ENCODE results near the gene AGAP2. TPM values are rescaled to one million over a fixed set of nuclear protein-coding genes. Genes with fewer than 3 reads are reported as not detected.
"Not testable (repeated sequence)": the region's sequence is repeated elsewhere in the genome, so short reads cannot be mapped to it uniquely, and the experiment has no call there.

The AGAP2 gene
- total RNA-seq, 4 donors from 2014 or later, result 2.5 to 11.2 (median 3.6) TPM

DNA sequence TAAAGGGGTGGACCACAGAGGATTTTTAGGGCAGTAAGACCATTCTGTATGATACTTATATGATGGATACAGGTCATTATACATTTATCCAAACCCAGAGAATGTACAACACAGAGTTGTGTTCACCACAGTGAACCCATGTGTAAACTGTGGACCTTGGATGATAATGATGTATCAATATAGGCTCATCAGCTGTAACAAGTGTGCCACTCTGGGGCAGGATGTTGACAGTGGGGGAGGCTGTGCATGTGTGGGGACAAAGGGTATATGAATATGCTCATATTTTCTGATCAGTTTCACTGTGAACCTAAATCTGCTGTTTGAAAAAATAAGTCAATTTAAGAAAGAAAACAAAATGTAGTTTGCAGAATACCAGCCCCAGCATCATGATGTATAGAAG, 58.8 kb downstream of the AGAP2 start:
- H3K36me3 ChIP-seq, result no peaks in the 10 kb centered on the region
- H3K27ac ChIP-seq (replicated peaks in 1 of 4), result no peak overlapping the region
- intact Hi-C loops (cut with DNase I), result no loop called here
- no peak for DNase-seq (ENCODE audit: extremely low spot score)
- H3K27me3 ChIP-seq, result no peaks in the 10 kb centered on the region
- no peak overlapping the region for H3K4me3 ChIP-seq
- no peaks in the 10 kb centered on the region for H3K4me1 ChIP-seq
- peaks cover 0 to 6% (median 0%) of the 10 kb centered on the region in 4 donors for H3K9me3 ChIP-seq
- TF ChIP-seq POLR2A (IDR thresholded peaks at IDR 0.05; ENCODE audit: low read depth), result no peak
- TF ChIP-seq, protein P1, sequence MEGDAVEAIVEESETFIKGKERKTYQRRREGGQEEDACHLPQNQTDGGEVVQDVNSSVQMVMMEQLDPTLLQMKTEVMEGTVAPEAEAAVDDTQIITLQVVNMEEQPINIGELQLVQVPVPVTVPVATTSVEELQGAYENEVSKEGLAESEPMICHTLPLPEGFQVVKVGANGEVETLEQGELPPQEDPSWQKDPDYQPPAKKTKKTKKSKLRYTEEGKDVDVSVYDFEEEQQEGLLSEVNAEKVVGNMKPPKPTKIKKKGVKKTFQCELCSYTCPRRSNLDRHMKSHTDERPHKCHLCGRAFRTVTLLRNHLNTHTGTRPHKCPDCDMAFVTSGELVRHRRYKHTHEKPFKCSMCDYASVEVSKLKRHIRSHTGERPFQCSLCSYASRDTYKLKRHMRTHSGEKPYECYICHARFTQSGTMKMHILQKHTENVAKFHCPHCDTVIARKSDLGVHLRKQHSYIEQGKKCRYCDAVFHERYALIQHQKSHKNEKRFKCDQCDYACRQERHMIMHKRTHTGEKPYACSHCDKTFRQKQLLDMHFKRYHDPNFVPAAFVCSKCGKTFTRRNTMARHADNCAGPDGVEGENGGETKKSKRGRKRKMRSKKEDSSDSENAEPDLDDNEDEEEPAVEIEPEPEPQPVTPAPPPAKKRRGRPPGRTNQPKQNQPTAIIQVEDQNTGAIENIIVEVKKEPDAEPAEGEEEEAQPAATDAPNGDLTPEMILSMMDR (IDR thresholded peaks at IDR 0.05), result no peak
- TF ChIP-seq EP300 (IDR thresholded peaks at IDR 0.05), result no peak
- no peak for TF ChIP-seq POLR2AphosphoS5 (IDR thresholded peaks at IDR 0.05)

DNA sequence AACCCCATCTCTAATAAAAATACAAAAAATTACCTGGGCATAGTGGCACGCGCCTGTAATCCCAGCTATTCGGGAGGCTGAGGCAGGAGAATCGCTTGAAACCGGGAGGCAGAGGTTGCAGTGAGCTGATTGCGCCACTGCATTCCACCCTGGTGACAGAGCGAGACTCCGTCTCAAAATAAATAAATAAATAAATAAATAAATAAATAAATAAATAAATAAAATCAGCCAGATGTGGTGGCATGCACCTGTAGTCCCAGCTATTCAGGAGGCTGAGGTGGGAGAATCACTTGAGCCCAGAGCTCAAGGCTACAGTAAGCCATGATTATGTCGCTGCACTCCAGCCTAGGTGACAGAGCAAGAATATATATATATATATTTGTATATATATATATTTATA, 60.6 kb downstream of the AGAP2 start:
- intact Hi-C loops (cut with DNase I); DNase-seq (ENCODE audit: extremely low spot score): not testable (repeated sequence)
- 94% methylated on average over 9 of the region's 9 CpGs for WGBS

DNA sequence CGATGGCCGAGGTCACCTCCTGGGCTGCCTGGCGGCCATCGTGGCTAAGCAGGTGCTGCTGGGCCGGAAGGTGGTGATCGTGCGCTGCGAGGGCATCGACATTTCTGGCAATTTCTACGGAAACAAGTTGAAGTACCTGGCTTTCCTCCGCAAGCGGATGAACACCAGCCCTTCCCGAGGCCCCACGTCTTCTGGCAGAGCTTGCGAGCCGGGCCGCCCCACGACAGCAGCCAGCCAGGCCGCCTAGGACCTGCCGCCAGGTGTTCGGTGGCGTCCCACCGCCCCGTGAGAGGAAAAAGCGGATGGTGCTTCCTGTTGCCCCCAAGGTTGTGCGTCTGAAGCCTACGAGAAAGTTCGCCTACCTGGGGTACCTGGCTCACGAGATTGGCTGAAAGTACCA, 63.9 kb downstream of the AGAP2 start:
- no peak for TF ChIP-seq POLR2A (IDR thresholded peaks at IDR 0.05; ENCODE audit: low read depth)
- TF ChIP-seq, protein P1 (IDR thresholded peaks at IDR 0.05), result no peak
- no peak for DNase-seq (ENCODE audit: extremely low spot score)
- H3K9me3 ChIP-seq, result no peaks in the 10 kb centered on the region
- H3K27me3 ChIP-seq, result peaks cover 0 to 6% (median 0%) of the 10 kb centered on the region in 4 donors
- intact Hi-C loops (cut with DNase I), result no loop called here
- H3K4me1 ChIP-seq, result no peaks in the 10 kb centered on the region
- no peak overlapping the region for H3K27ac ChIP-seq (replicated peaks in 1 of 4)
- no peak overlapping the region for H3K4me3 ChIP-seq
- 91% methylated on average over 28 of the region's 29 CpGs for WGBS
- no peaks in the 10 kb centered on the region for H3K36me3 ChIP-seq

More for the DNA sequence above, 60.6 kb downstream of the AGAP2 start:
- not testable (repeated sequence) for H3K9me3 ChIP-seq; H3K27me3 ChIP-seq; H3K4me3 ChIP-seq; H3K36me3 ChIP-seq; H3K4me1 ChIP-seq; H3K27ac ChIP-seq (replicated peaks in 1 of 4)

Other genes with a start within 250 kb of the AGAP2 start
- gene DDIT3, start 218.2 kb downstream of the AGAP2 start, total RNA-seq, result 10 to 100 TPM; 14.4 to 43.9 (median 24.4) TPM
- 10 to 100 TPM; 13.8 to 19.9 (median 16.9) TPM for gene MBD6, start 215.9 kb downstream of the AGAP2 start, total RNA-seq
- 100 to 1,000 TPM; 161 to 243 (median 202) TPM for gene DCTN2, start 191.6 kb downstream of the AGAP2 start, total RNA-seq
- gene KIF5A, start 188.7 kb downstream of the AGAP2 start, total RNA-seq, result 1 to 10 TPM; 2.1 to 3.2 (median 2.4) TPM
- 10 to 100 TPM; 22.7 to 30.7 (median 29.0) TPM for gene PIP4K2C, start 147.6 kb downstream of the AGAP2 start, total RNA-seq
- gene DTX3, start 133.9 kb downstream of the AGAP2 start, total RNA-seq, result 10 to 100 TPM; 39.0 to 68.6 (median 46.8) TPM
- gene ARHGEF25, start 127.3 kb downstream of the AGAP2 start, total RNA-seq, result 100 to 1,000 TPM in 3 of 4 donors, 10 to 100 TPM in 1; 77.7 to 133 (median 111) TPM
- 10 to 100 TPM in 2 of 4 donors, 1 to 10 TPM in 2; 2.8 to 10.9 (median 7.3) TPM for gene B4GALNT1, start 105.5 kb downstream of the AGAP2 start, total RNA-seq
- 100 to 1,000 TPM; 139 to 223 (median 148) TPM for gene OS9, start 44.6 kb downstream of the AGAP2 start, total RNA-seq
- gene TSPAN31, start 6.3 kb upstream of the AGAP2 start, total RNA-seq, result 10 to 100 TPM; 34.3 to 45.1 (median 42.1) TPM
- 10 to 100 TPM; 43.6 to 85.7 (median 71.3) TPM for gene CDK4, start 13.6 kb upstream of the AGAP2 start, total RNA-seq
- 10 to 100 TPM in 2 of 4 donors, 1 to 10 TPM in 2; 5.6 to 16.9 (median 10.7) TPM for gene MARCHF9, start 16.4 kb upstream of the AGAP2 start, total RNA-seq
- under 1 TPM in 2 of 4 donors, not detected in 2; 0.32 to 0.66 TPM for gene CYP27B1, start 28.3 kb upstream of the AGAP2 start, total RNA-seq
- gene METTL1, start 33.4 kb upstream of the AGAP2 start, total RNA-seq, result 1 to 10 TPM; 4.2 to 9.8 (median 5.7) TPM
- 10 to 100 TPM in 2 of 4 donors, 1 to 10 TPM in 2; 6.6 to 13.2 (median 10.0) TPM for gene EEF1AKMT3, start 33.9 kb upstream of the AGAP2 start, total RNA-seq
- 10 to 100 TPM; 17.6 to 38.4 (median 29.2) TPM for gene TSFM, start 44.0 kb upstream of the AGAP2 start, total RNA-seq
- 1 to 10 TPM; 2.2 to 5.8 (median 2.8) TPM for gene AVIL, start 80.0 kb upstream of the AGAP2 start, total RNA-seq
- 100 to 1,000 TPM; 127 to 249 (median 196) TPM for gene CTDSP2, start 108.0 kb upstream of the AGAP2 start, total RNA-seq
- gene ATP23, start 202.8 kb upstream of the AGAP2 start, total RNA-seq, result 10 to 100 TPM; 10.3 to 17.9 (median 14.8) TPM

Data from esophagus muscularis mucosa (tissue), 4 donors.